Activated T-cell treated with anti-CD3 and anti-CD28 coated beads, Interleukin-2, amount 50 U/mL, for 72 hours (primary cell): ENCODE measurements around the gene CLDN4. TPM values are rescaled to one million over a fixed set of nuclear protein-coding genes. Genes with fewer than 3 reads are reported as not detected.

Experiments used
- ATAC-seq, 2 donors: fragments of 150-1000 bp; cut with Tn5 transposase; replicated peaks in 1 of 2; 2 replicates each; pipeline ENCODE4 v1.10.0; 2021; ENCODE audit warnings: moderate library complexity in 2 of 2, mild to moderate bottlenecking in 1 of 2
- DNase-seq, 2 donors: peaks; one replicate each; pipeline ENCODE4 v3.0.0; 2021 to 2022; ENCODE audit warnings: mixed read lengths in 1 of 2
- H3K27ac Mint-ChIP-seq: one replicate; pipeline ENCODE4 v1.8.0; 2022; ENCODE audit warnings: mild to moderate bottlenecking, moderate library complexity, mixed read lengths
- H3K27me3 Mint-ChIP-seq: one replicate; pipeline ENCODE4 v1.8.0; 2022; ENCODE audit warnings: low read depth, mixed read lengths
- H3K36me3 Mint-ChIP-seq, 2 donors: one replicate each; pipeline ENCODE4 v1.8.0; 2022; ENCODE audit warnings: mixed read lengths in 2 of 2, mild to moderate bottlenecking in 1 of 2; ENCODE audit not compliant: insufficient read depth in 2 of 2
- H3K4me1 Mint-ChIP-seq: one replicate; pipeline ENCODE4 v1.8.0; 2022; ENCODE audit warnings: low read depth, mixed read lengths
- H3K4me3 Mint-ChIP-seq, 2 donors: one replicate each; pipeline ENCODE4 v1.8.0; 2022; ENCODE audit warnings: mild to moderate bottlenecking in 2 of 2, mixed read lengths in 2 of 2, moderate library complexity in 2 of 2
- H3K9me3 Mint-ChIP-seq, 2 donors: one replicate each; pipeline ENCODE4 v1.8.0; 2022; ENCODE audit warnings: mixed read lengths in 2 of 2
- total RNA-seq, 2 donors: library from RNA; stranded (reverse); gene quantifications; one replicate each; pipeline ENCODE4 v1.2.3, GENCODE V29; 2022

The CLDN4 gene
- total RNA-seq, 2 donors from 2014 or later, result 0.34 to 0.53 TPM

DNA sequence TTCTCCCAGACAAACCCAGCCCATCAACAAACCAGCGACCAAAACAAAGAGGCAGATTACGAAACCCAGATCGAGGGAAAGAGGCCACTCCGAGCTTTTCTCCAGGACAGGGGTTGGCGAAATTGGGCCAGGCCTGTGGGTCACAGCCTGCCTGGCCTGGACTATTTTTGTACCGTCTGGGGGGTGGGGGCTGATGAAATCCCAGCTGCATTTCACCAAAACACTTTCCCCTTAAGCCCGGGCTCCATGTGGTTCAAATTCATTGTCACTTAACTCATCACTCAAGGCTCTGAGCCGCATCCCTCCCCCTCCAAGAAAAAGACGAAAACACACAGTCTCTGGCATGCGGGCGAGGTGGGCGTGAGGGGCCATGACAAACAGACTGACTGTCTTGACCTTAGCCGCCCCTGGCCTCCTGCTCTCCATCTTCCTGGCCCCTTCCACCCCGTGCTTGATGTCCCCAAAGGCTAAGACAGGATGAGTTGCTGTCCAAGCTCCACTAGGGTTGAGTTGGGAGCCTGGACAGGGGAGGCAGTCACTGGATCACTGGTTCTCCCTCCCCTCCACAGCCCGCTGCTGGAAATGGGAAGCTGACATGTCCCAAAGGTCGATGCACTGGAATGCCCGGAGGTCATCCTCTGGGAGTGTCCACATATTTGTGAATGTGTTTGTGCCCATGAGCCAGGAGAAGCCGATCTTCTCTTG, 49.3 kb downstream of the CLDN4 start:
- H3K27ac Mint-ChIP-seq, result no peak overlapping the region
- H3K27me3 Mint-ChIP-seq, result no peaks in the 10 kb centered on the region
- no peaks in the 10 kb centered on the region for H3K36me3 Mint-ChIP-seq
- H3K4me1 Mint-ChIP-seq, result no peaks in the 10 kb centered on the region
- no peak for ATAC-seq
- no peak for DNase-seq
- H3K9me3 Mint-ChIP-seq, result no peaks in the 10 kb centered on the region
- H3K4me3 Mint-ChIP-seq, result no peak overlapping the region

DNA sequence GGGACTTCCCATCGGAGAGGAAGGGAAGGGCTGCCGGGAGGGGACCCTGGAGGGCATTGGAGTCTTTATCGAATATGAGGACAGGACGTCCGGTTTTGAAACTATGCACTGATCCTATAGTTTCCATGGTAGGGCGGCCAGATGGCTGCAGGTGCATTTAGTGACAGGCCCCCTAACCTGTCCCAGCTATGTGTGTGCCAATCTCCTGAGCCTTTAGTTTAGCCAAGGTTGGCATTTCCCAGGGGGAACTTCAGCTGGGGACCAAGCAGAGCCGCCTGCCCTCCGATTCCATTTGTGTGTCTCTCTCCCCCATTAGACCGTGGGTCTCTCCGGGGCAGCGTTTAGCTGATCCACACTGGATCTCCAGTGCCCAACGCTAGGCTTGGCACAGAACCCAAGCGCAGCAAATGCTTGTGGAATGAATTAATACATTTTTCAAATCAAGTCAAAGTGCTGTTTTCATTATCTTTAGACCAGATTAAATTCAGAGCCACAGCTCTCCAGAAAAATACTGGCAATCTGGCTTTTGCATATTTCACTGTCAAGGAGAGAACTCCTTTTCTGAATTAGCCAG, 50.0 kb downstream of the CLDN4 start:
- no peak overlapping the region for H3K4me3 Mint-ChIP-seq
- no peaks in the 10 kb centered on the region for H3K4me1 Mint-ChIP-seq
- peaks cover under 1% of the 10 kb centered on the region for H3K27me3 Mint-ChIP-seq
- no peaks in the 10 kb centered on the region for H3K9me3 Mint-ChIP-seq
- H3K36me3 Mint-ChIP-seq, result no peaks in the 10 kb centered on the region
- DNase-seq, result no peak
- ATAC-seq, result no peak
- no peak overlapping the region for H3K27ac Mint-ChIP-seq

DNA sequence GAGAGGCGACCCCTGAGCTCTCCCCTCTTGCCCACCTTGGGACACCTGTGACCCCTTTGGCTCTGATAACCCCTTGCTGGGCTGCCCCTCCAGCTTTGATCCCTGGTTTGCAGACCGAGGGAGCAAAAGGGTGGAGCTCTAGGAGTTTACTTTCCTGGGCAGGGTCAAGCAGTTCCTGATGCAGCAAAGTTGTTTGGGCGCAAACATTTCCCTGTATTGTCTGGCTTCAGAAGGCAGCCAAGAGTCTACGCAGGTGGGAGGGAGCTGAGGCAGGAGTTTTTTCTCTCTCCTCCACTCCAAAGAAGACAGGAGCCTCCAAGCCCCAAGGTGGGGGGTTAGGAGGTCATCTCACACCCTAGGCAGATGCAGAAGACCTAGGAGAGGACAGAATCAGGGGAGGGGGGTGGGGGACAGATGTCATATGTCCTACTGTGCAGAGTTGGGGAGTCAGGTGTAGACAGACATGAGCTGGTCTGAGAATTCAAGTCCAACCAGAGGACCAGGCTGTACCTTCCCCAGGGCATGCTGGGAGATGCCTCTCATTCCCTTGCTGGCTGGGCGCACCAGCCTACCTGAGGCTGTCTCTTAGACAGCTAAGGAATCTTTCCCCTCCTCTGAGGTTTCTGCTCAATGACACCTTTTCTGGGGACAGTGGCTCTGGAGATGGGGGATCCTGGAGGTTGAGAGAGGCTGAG, 50.7 kb downstream of the CLDN4 start:
- DNase-seq, result no peak
- Mint-ChIP-seq H3K9me3 (no peaks in the 10 kb centered on the region), H3K4me1 (no peaks in the 10 kb centered on the region), H3K36me3 (no peaks in the 10 kb centered on the region), H3K27ac (no peak overlapping the region), H3K27me3 (peaks cover 7% of the 10 kb centered on the region), H3K4me3 (no peak overlapping the region)
- no peak for ATAC-seq

DNA sequence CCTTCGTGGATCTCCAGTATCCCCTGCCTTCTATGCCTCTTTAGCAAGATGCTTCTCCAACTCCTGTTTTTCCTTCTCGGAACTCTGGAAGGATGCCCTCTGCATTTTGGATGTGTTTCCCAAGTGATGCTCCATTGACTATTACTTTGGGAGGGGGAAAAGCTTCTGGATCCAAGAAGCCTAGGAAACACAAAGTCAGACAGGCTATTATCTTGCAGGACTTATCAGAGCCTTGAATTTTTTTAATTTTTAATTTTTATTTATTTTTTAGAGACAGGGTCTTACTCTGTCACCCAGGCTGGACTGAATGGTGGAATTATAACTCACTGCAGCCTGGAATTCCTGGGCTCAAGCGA, 51.2 kb downstream of the CLDN4 start:
- H3K4me1 Mint-ChIP-seq, result no peaks in the 10 kb centered on the region
- no peaks in the 10 kb centered on the region for H3K9me3 Mint-ChIP-seq
- H3K27ac Mint-ChIP-seq, result no peak overlapping the region
- no peak for DNase-seq
- no peaks in the 10 kb centered on the region for H3K36me3 Mint-ChIP-seq
- H3K27me3 Mint-ChIP-seq, result peaks cover 12% of the 10 kb centered on the region
- no peak for ATAC-seq
- H3K4me3 Mint-ChIP-seq, result no peak overlapping the region

Other genes starting within 250 kb of the CLDN4 start
- gene MLXIPL, start 206.5 kb upstream of the CLDN4 start, total RNA-seq, result under 1 TPM in 1 of 2 donors, not detected in 1; 0.14 TPM
- gene VPS37D, start 163.2 kb upstream of the CLDN4 start, total RNA-seq, result under 1 TPM; 0.70 to 0.95 TPM
- 1 to 10 TPM; 4.3 to 5.8 TPM for gene DNAJC30, start 147.5 kb upstream of the CLDN4 start, total RNA-seq
- 10 to 100 TPM; 87.0 to 90.9 TPM for gene BUD23, start 147.4 kb upstream of the CLDN4 start, total RNA-seq
- 10 to 100 TPM; 28.6 to 37.5 TPM for gene STX1A, start 111.3 kb upstream of the CLDN4 start, total RNA-seq
- 10 to 100 TPM; 10.2 to 12.2 TPM for gene ABHD11, start 92.2 kb upstream of the CLDN4 start, total RNA-seq
- not detected for gene CLDN3, start 60.7 kb upstream of the CLDN4 start, total RNA-seq
- gene METTL27, start 11.5 kb downstream of the CLDN4 start, total RNA-seq, result 1 to 10 TPM in 1 of 2 donors, not detected in 1; 1.8 TPM
- gene TMEM270, start 30.2 kb downstream of the CLDN4 start, total RNA-seq, result not detected
- not detected for gene ELN, start 197.2 kb downstream of the CLDN4 start, total RNA-seq